GM12878 (cell line): ENCODE measurements around the gene DTNA. TPM values are rescaled to one million over a fixed set of nuclear protein-coding genes. Genes with fewer than 3 reads are reported as not detected.

ENCODE experiments used
- ATAC-seq: fragments of 200-7000 bp; cut with Tn5 transposase; 3 replicates; pipeline ENCODE4 v1.9.1; 2020; ENCODE audit warnings: mild to moderate bottlenecking, moderate library complexity
- BruUV-seq: library from RNA; stranded (reverse); fragments of 400-500 nt; replicated peaks from 2 replicates; lab custom pipeline; 2021; lab: Mats Ljungman, UMichigan
- CTCF ChIA-PET: fragments of 300-600 bp; sonication (Branson Sonifier 250); formaldehyde crosslinking; extraction: SDS; loops from one replicate; lab custom pipeline; 2021; ENCODE audit warnings: inconsistent platforms; lab: Yijun Ruan, JAX
- POLR2A ChIA-PET: fragments of 350-600 bp; formaldehyde crosslinking; extraction: SDS; loops from one replicate; lab custom pipeline; 2021; ENCODE audit warnings: inconsistent platforms; lab: Charles Lee
- RAD21 ChIA-PET: fragments of 300-600 bp; sonication (Branson Sonifier 250); formaldehyde crosslinking; loops from one replicate; lab custom pipeline; 2023; ENCODE audit warnings: antibody characterized with exemption; ENCODE audit not compliant: unreplicated experiment; lab: Charles Lee
- SMC1A ChIA-PET: fragments of 300-600 bp; sonication (Branson Sonifier 250); formaldehyde crosslinking; loops from one replicate; lab custom pipeline; 2023; ENCODE audit not compliant: unreplicated experiment, uncharacterized antibody; lab: Charles Lee
- DNase-seq: peaks from one replicate; pipeline ENCODE4 v3.0.0-alpha.2; 2011; ENCODE audit warnings: low read depth, low spot score
- FAIRE-seq: peaks from 3 replicates; lab custom pipeline; 2011; peaks lifted over from hg19 to GRCh38; lab: Jason Lieb, UNC
- H2AFZ ChIP-seq: 2 replicates; pipeline ENCODE4 v1.6.0; 2011; ENCODE audit warnings: low read depth, low read length, control low read depth; ENCODE audit not compliant: control insufficient read depth
- H3K27ac ChIP-seq: 2 replicates; pipeline ENCODE4 v1.5.1; 2011; ENCODE audit warnings: control low read depth; ENCODE audit not compliant: control insufficient read depth, insufficient read depth
- H3K27me3 ChIP-seq, 2 experiments: replicated peaks in 1 of 2; 2 replicates each; pipeline versions ENCODE4 v1.6.0 to v1.6.1; 2011; ENCODE audit warnings: low read length in 1 of 2; ENCODE audit not compliant: control insufficient read depth in 2 of 2, insufficient read depth in 2 of 2
- H3K36me3 ChIP-seq, 2 experiments: 2 replicates each; pipeline ENCODE4 v1.5.1; 2011; ENCODE audit warnings: low read length in 1 of 2; ENCODE audit not compliant: control insufficient read depth in 2 of 2, insufficient read depth in 2 of 2
- H3K4me1 ChIP-seq: 2 replicates; pipeline ENCODE4 v1.6.1; 2011; ENCODE audit warnings: mild to moderate bottlenecking, low read length, moderate library complexity, mixed read lengths; ENCODE audit not compliant: control insufficient read depth, insufficient read depth
- H3K4me2 ChIP-seq: 2 replicates; pipeline ENCODE4 v1.6.0; 2011; ENCODE audit warnings: control low read depth; ENCODE audit not compliant: control insufficient read depth, insufficient read depth
- H3K4me3 ChIP-seq: fragments of 200-600 bp; sonication (generic); 2 replicates; pipeline ENCODE4 v1.5.1; 2016
- H3K79me2 ChIP-seq: 2 replicates; pipeline ENCODE4 v1.6.0; 2011; ENCODE audit warnings: low read length; ENCODE audit not compliant: control insufficient read depth, insufficient read depth
- H3K9ac ChIP-seq: 2 replicates; pipeline ENCODE4 v1.8.0; 2011; ENCODE audit warnings: low read length, control low read depth, mixed read lengths; ENCODE audit not compliant: control insufficient read depth, insufficient read depth
- H3K9me3 ChIP-seq: replicated peaks from 3 replicates; pipeline ENCODE4 v1.5.1; 2011; ENCODE audit warnings: mild to moderate bottlenecking, low read length; ENCODE audit not compliant: control insufficient read depth, insufficient read depth
- H4K20me1 ChIP-seq: 2 replicates; pipeline ENCODE4 v1.6.0; 2011; ENCODE audit not compliant: control insufficient read depth, insufficient read depth
- ATF3 ChIP-seq: IDR thresholded peaks from 2 replicates; pipeline ENCODE4 v1.6.1; 2011; ENCODE audit warnings: low read depth, mild to moderate bottlenecking, low read length, moderate library complexity, borderline replicate concordance; ENCODE audit errors: extremely low read depth
- BRCA1 ChIP-seq: IDR thresholded peaks from 2 replicates; pipeline ENCODE4 v1.6.1; 2011; ENCODE audit warnings: low read depth, low read length, improper control_type of control experiment
- E2F4 ChIP-seq: IDR thresholded peaks from 2 replicates; pipeline ENCODE4 v1.6.1; 2012; ENCODE audit warnings: low read depth, low read length, improper control_type of control experiment
- ELK1 ChIP-seq: IDR thresholded peaks from 2 replicates; pipeline ENCODE4 v1.6.1; 2012; ENCODE audit warnings: low read depth, low read length, improper control_type of control experiment
- IKZF2 ChIP-seq, 2 experiments: fragments of 450-650 bp; IDR thresholded peaks; 2 replicates each; pipeline ENCODE4 v1.6.1; 2017; ENCODE audit warnings: mild to moderate bottlenecking in 2 of 2, moderate library complexity in 2 of 2
- MEF2A ChIP-seq: IDR thresholded peaks from 2 replicates; pipeline ENCODE4 v1.6.1; 2011; ENCODE audit warnings: low read depth, mild to moderate bottlenecking, low read length, moderate library complexity; ENCODE audit not compliant: insufficient read depth
- MYC ChIP-seq: IDR thresholded peaks from 2 replicates; pipeline ENCODE4 v1.6.1; 2011; ENCODE audit warnings: mild to moderate bottlenecking, low read length, moderate library complexity, inconsistent platforms; ENCODE audit not compliant: insufficient read depth, insufficient replicate concordance, insufficient read length, severe bottlenecking
- NFYA ChIP-seq: IDR thresholded peaks from 2 replicates; pipeline ENCODE4 v1.6.1; 2011; ENCODE audit warnings: low read depth, mild to moderate bottlenecking, low read length, improper control_type of control experiment, borderline replicate concordance
- NKRF ChIP-seq: fragments of 450-650 bp; conservative IDR thresholded peaks from 2 replicates; pipeline ENCODE4 v1.6.1; 2017; ENCODE audit warnings: mild to moderate bottlenecking, moderate library complexity
- PKNOX1 ChIP-seq: fragments of 450-650 bp; IDR thresholded peaks from 2 replicates; pipeline ENCODE4 v1.6.1; 2016; ENCODE audit warnings: mild to moderate bottlenecking
- POLR2A ChIP-seq: IDR thresholded peaks from 2 replicates; pipeline ENCODE4 v1.6.1; 2011; ENCODE audit warnings: low read depth, mild to moderate bottlenecking, low read length
- RELA ChIP-seq: fragments of 450-650 bp; IDR thresholded peaks from 2 replicates; pipeline ENCODE4 v1.8.0; 2014; ENCODE audit warnings: borderline replicate concordance; ENCODE audit not compliant: partially characterized antibody
- SMC3 ChIP-seq: IDR thresholded peaks from 2 replicates; pipeline ENCODE4 v1.6.1; 2011; ENCODE audit warnings: low read length, improper control_type of control experiment, borderline replicate concordance
- TAF1 ChIP-seq: IDR thresholded peaks from 2 replicates; pipeline ENCODE4 v1.6.1; 2011; ENCODE audit warnings: mild to moderate bottlenecking, low read depth, low read length, borderline replicate concordance
- ZNF24 ChIP-seq: fragments of 450-650 bp; IDR thresholded peaks from 2 replicates; pipeline ENCODE4 v1.6.1; 2017; ENCODE audit warnings: antibody characterized with exemption, mild to moderate bottlenecking
- ZNF384 ChIP-seq: IDR thresholded peaks from 2 replicates; pipeline ENCODE4 v1.6.1; 2012; ENCODE audit warnings: low read depth, mild to moderate bottlenecking, low read length, improper control_type of control experiment, borderline replicate concordance
- ZNF622 ChIP-seq: fragments of 450-650 bp; IDR thresholded peaks from 2 replicates; pipeline ENCODE4 v1.6.1; 2017; ENCODE audit warnings: mild to moderate bottlenecking, inconsistent platforms
- WGBS: methylation state at CpG from one replicate; pipeline ENCODE4 v1.1.6; 2016; ENCODE audit warnings: low lambda C conversion rate; ENCODE audit not compliant: insufficient replicate concordance, insufficient coverage; ENCODE audit errors: missing lambda C conversion rate; 5-methylcytosine and 5-hydroxymethylcytosine counted together
- in situ Hi-C: fragments of 300-500 bp; cut with MboI; formaldehyde crosslinking; loops from 9 replicates; pipeline ENCODE4 v1.14.3; 2018; ENCODE audit warnings: mixed read lengths
- intact Hi-C: fragments of 100-400 bp; cut with micrococcal nuclease; formaldehyde crosslinking; loops from one replicate; pipeline ENCODE4 v1.14.2; 2022; ENCODE audit not compliant: unreplicated experiment
- polyA plus RNA-seq, 11 experiments: library from polyadenylated mRNA; depleted of rRNA in 4 of 11; unstranded in 6 of 11; stranded (reverse) in 5 of 11; fragments of >200 nt; fragmentation: Nextera tagmentation in 4 of 11; fragmentation: Illumina TruSeq in 1 of 11; extraction: Ambion mirVana in 4 of 11; extraction: Trizol in 1 of 11; gene quantifications; 1 replicate in 1 of 11; 2 replicates in 10 of 11; pipeline versions ENCODE4 v1.2.1 to v1.2.3, GENCODE V29; 2011 to 2016; ENCODE audit warnings: inconsistent platforms in 2 of 11, missing spikeins in 2 of 11, low read depth in 1 of 11
- total RNA-seq, 4 experiments: library from RNA; depleted of rRNA in 3 of 4; stranded (reverse); fragments of >200 nt in 3 of 4; fragmentation: Illumina TruSeq in 1 of 4; extraction: Trizol in 1 of 4; gene quantifications; 2 replicates each; pipeline versions ENCODE4 v1.2.1 to v1.2.3, GENCODE V29; 2013 to 2021

DTNA gene
- total and polyA plus RNA-seq, 10 of the 15 experiments (the other 5 are each of a cell fraction or from before 2014, with no cell fraction given): 0.26 to 8.6 (median 0.53) TPM

- no peak for TF ChIP-seq ZNF384
These were observed 180.5 kb downstream of the DTNA start (continued) for GRCh38 chr18:34890486-34891085.

GRCh38 chr18:34892379-34892778 is 182.3 kb downstream of the DTNA start:
- Histone ChIP-seq H3K9me3 (no peaks in the 10 kb centered on the region), H2AFZ (no peak overlapping the region), H3K4me2 (no peak overlapping the region), H3K27me3 (no peaks in the 10 kb centered on the region), H3K27ac (no peak overlapping the region), H3K36me3 (no peaks in the 10 kb centered on the region), H3K79me2 (no peaks in the 10 kb centered on the region), H3K9ac (no peak overlapping the region), H3K4me3 (no peak overlapping the region), H4K20me1 (no peaks in the 10 kb centered on the region), H3K4me1 (no peaks in the 10 kb centered on the region)
- DNase-seq: no peak
- in situ Hi-C loops (no loop called here), intact Hi-C loops (no loop called here)
- ChIA-PET CTCF (no interaction called here), SMC1A (no interaction called here), POLR2A (no interaction called here), RAD21 (no interaction called here)
- no TSS peak for BruUV-seq
- FAIRE-seq: no peak
- TF ChIP-seq MYC (no peak), ZNF622 (no peak), IKZF2 (IDR thresholded peaks at IDR 0.05) (no peak), MEF2A (no peak), SMC3 (no peak), NFYA (no peak), RELA (no peak), ZNF24 (no peak), POLR2A (no peak), NKRF (no peak), ATF3 (no peak), BRCA1 (no peak), TAF1 (no peak), E2F4 (no peak), ELK1 (no peak), PKNOX1 (no peak)
- 10% methylated on average over 3 of the region's 3 CpGs for WGBS
- no peak for ATAC-seq
